H54 (cell line): ENCODE measurements around the gene CCT6A.
"Not testable (repeated sequence)": the region's sequence is repeated elsewhere in the genome, so short reads cannot be mapped to it uniquely, and the experiment has no call there.

Source experiments
- DNase-seq: peaks from one replicate; pipeline ENCODE4 v3.0.0; 2011; ENCODE audit warnings: low spot score, mixed read lengths; ENCODE audit not compliant: insufficient read length
- FAIRE-seq: peaks from 3 replicates; lab custom pipeline; 2011; peaks lifted over from hg19 to GRCh38; lab: Jason Lieb, UNC
- POLR2A ChIP-seq: IDR thresholded peaks from 2 replicates; pipeline ENCODE4 v1.6.1; 2011; ENCODE audit warnings: low read depth, mild to moderate bottlenecking, low read length

CCT6A gene

DNA sequence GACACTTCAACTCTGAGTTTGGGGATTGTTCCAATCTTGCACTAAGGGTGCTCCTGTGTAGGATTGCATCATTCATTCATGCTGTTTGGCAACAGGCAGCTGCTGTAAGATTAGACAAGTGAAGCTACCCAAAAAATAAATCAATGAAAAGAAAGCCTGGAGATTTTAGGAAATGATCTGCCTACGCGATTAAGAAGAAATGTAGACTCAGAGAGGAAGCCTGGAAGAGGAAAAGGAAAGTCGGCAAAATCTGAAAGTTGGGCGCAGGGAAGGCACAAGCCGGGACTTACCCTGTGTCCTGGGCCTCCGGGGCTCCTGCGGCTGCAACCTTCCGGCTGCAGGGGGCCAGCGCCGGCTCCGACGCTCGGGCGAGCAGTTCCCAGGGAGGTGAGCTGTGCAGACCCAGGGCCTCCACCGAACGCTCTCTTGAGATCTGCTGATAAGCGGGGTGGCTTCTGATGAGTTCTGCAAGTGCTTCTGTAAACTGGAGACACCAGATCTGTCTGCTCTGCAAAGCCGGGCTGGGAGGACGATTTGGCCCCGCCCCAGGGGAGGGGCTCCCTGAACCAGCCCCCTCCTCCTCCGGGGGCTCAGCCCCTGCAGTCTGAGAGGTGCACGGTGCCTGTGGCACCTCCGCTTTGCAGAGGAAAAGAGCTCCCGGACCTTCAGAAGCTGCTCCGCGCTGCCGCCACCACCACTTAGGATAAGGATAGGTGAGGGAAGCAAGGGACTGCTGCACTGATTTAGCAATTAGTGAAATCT lies 17.7 kb upstream of the CCT6A start:
- DNase-seq (peak; percentile 52), FAIRE-seq (no peak)
- TF ChIP-seq POLR2A = peak; percentile 34; the same call in 1 of the 2 replicates

DNA sequence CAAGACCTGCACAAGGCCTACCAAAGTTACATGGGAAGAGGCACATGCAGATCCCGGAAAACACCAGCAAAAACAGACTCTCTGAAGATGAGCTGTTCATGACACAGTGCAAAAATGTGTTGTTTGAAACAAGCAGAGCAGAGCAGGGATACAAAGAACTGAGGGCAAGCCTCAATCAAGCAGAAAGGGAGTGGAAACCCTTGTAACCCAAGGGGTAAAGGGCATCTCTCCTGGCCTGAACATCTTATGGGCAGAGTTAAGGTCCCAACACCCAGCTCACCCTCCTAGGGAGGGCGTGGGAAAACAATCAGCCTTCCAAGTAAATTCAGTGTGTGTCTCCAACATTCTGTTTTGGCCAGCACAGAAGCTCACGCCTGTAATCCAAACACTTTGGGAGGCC lies 10.8 kb upstream of the CCT6A start:
- no peak for DNase-seq
- no peak for FAIRE-seq
- no peak for TF ChIP-seq POLR2A

GRCh38 chr7:56045758-56046157 lies 5.8 kb upstream of the CCT6A start:
- DNase-seq, FAIRE-seq: not testable (repeated sequence)

DNA sequence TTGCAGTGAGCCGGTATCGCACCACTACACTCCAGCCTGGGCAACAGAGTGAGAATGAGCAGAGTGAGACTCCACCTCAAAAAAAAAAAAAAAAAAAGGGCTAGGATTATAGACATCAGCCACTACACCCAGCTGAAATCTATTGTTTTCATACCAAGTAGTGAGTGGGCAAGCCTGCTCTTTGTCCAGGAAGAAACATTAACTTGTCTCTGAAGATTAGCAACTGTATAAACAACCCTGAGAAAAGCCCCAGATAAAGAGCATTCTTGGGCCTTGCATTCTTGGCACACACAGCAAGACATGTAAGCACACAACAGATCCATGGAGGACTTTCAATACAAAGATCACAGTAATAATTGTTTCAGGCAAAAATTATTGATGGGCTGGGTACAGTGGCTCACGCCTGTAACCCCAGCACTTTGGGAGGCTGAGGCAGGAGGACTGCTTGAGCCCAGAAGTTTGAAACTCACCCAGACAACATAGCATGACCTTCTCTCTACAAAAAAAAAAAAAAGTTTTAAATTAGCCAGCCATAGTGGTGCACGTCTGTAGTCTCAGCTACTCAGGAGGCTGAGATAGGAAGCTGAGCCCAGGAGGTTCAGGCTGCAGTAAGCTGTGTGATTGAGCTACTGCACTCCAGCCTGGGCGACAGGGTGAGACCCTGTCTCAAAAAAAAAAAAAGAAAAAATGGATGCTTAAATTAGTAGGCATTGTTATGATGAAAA lies 4.7 kb upstream of the CCT6A start:
- no peak for TF ChIP-seq POLR2A
- FAIRE-seq = no peak

GRCh38 chr7:56047446-56048116 lies 4.0 kb upstream of the CCT6A start:
- DNase-seq, FAIRE-seq: not testable (repeated sequence)

More for the DNA sequence above, 4.7 kb upstream of the CCT6A start:
- no peak for DNase-seq

DNA sequence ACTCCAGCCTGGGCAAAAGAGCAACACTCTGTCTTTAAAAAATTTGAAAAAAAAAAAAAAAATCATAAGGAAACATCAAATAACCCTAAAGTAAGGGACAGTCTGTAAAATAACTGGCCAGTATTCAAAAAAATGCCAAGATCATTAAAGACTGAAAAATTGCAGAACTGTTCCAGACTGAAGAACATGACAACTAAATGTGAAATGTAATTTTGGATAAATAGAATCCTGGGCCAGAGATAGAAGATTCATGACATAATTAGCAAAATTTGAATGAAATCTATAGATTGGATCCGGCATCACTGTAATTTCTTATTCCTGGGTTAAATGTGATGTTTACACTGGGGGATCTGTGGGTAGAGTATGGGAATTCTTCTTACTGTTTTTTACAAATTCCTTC lies 3.3 kb upstream of the CCT6A start:
- FAIRE-seq (no peak), DNase-seq (no peak)
- TF ChIP-seq POLR2A = no peak

DNA sequence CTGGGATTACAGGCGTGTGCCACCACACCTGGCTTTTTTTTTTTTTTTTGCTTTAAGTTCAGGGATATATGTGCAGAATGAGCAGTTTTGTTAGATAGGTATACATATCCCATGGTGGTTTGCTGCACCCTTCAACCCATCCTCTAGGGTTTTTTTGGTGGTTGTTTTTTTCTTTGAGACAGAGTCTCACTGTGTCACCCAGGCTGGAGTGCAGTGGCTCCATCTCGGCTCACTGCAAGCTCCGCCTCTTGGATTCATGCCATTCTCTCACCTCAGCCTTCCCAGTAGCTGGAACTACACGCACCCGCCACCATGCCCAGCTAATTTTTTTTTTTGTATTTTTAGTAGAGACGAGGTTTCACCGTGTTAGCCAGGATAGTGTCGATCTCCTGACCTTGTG lies 2.8 kb upstream of the CCT6A start:
- FAIRE-seq, DNase-seq: not testable (repeated sequence)

DNA sequence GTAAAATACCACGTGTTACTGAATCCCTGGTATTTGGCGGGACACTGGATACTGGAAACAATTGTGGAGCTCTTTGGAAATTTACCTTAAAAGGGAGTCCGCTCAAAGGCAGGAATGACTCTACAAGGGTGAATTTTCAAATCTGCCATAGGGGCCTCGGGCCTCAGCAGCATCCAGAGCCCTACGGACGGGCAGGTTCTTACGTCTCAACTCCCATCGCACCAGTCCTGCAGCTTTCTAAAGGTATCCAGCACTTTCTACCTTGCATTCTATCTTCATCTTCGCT lies 569 bp upstream of the CCT6A start:
- DNase-seq (no peak), FAIRE-seq (no peak)
- no peak for TF ChIP-seq POLR2A

DNA sequence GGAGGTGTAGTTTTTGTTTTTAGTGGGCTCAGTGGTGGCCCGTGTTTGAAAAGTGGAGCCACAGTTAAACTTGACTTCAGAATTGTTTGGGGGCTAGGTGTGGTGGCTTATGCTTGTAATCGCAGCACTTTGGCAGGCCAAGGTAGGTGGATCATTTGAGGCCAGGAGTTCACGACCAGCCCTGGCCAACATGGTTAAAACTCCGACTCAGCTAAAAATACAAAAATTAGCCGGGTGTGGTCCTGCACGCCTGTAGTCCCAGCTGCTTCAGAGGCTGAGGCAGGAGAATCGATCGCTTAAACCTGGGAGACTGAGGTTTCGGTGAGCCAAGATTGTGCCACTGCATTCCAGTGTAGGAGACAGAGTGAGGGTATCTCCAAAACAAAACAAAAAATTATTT lies 1.8 kb downstream of the CCT6A start:
- no peak for TF ChIP-seq POLR2A

DNA sequence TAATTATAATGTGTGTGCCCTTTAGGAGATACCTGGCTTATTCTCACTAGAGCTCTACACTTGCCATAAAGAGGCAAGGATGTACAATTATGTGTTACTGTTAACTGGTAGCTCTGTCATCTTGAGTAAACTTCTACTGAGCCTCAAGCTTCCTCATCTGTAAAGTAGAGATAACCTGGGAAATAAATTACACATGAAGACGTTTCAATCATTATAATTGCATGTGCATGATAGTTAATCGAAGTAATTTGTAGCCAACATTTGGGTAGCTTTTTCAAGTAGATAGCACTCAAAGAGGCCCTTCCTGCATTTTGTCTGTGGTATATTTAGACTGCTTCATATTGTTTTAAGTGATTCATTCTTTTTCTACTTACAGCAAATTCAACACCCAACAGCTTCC lies 2.4 kb downstream of the CCT6A start:
- no peak for DNase-seq
- FAIRE-seq = no peak
- TF ChIP-seq POLR2A = no peak

More for the DNA sequence above, 1.8 kb downstream of the CCT6A start:
- no peak for DNase-seq
- no peak for FAIRE-seq

DNA sequence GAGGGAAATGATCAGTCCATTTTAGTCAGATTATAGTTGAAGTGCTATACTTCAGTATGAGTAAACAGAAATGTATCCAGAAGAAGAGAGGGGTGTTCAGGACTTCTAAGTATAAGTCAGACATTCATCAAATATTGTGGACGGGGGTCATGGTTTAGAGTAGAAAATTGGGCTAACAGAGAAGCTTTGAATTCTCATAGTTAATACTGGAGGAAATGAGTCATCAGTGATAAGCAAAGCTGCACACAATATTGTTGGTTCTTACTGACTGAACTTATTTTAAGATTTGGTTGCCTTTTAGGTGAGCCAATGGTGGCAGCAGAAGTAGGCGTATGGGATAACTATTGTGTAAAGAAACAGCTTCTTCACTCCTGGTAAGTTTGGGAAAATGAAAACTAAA lies 10.8 kb downstream of the CCT6A start:
- DNase-seq (peak; percentile 49), FAIRE-seq (peak; percentile 79)
- TF ChIP-seq POLR2A = no peak

DNA sequence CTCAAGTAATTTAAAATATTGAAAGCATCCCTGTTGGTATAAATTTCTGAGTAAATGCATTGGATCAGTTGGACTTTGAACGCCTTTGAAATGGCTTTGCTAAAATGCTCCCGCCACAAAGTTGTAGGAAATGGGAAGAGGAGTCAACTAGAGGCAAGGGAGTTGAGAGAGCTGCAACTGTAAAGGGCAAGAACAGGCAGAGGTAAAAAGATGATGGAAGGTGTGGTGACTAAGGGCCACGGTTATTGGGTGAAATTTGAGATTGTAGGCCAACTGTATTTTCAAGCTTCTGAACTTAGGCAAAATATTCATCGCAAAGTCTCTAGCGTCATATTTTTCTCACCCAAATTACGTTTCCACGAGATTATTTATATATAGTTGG lies 11.9 kb downstream of the CCT6A start:
- FAIRE-seq (no peak), DNase-seq (no peak)
- no peak for TF ChIP-seq POLR2A

- DNase-seq (peak; percentile 99), FAIRE-seq (no peak)
- peak; percentile 99 for TF ChIP-seq POLR2A
These were observed 12.5 kb downstream of the CCT6A start, which contains the start of gene SUMF2 for GRCh38 chr7:56063882-56064625. SUMF2 (plus strand) TSS chr7:56064286; CDS start chr7:56064312, 26 bp downstream.

DNA sequence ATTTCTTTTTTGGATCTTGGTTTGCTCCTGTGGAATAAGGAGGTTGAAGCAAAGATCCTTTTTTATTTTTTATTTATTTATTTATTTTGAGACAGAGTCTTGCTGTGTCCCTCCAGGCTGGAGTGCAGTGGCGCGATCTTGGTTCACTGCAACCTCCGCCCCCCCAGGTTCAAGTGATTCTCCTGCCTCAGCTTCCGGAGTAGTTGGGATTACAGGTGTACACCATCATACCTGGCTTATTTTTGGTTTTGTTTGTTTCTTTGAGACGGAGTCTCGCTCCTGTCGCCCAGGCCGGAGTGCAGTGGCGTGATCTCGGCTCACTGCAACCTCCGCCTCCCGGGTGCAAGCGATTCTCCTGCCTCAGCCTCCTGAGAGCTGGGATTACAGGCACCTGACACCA lies 14.8 kb downstream of the CCT6A start:
- not testable (repeated sequence) for FAIRE-seq

More for the DNA sequence above, 14.8 kb downstream of the CCT6A start:
- not testable (repeated sequence) for DNase-seq
